K562 (cell line): ENCODE measurements around the gene RECK. TPM values are rescaled to one million over a fixed set of nuclear protein-coding genes. Genes with fewer than 3 reads are reported as not detected.
A peak's percentile ranks its signal among the peaks of the same experiment; 100 is the strongest.

Experiments used
- ATAC-seq: fragments of 200-7000 bp; cut with Tn5 transposase; 3 replicates; pipeline ENCODE4 v1.9.1; 2020; ENCODE audit warnings: moderate library complexity
- BruUV-seq: library from RNA; stranded (reverse); fragments of 400-500 nt; replicated peaks from 2 replicates; lab custom pipeline; 2021; lab: Mats Ljungman, UMichigan
- CTCF ChIA-PET: fragments of 300-600 bp; formaldehyde crosslinking; extraction: SDS; loops from one replicate; lab custom pipeline; 2021; ENCODE audit warnings: low intra/inter-chr PET ratio; lab: Yijun Ruan, JAX
- POLR2A ChIA-PET: fragments of 300-600, 350-650 bp; sonication (Branson Sonifier 250); formaldehyde crosslinking; extraction: SDS; loops from one replicate; lab custom pipeline; 2021; ENCODE audit warnings: antibody characterized with exemption, inconsistent platforms; lab: Yijun Ruan, JAX
- DNase-seq, 4 experiments: peaks; one replicate each; pipeline versions ENCODE4 v3.0.0 to v3.0.0-alpha.2; 2011 to 2018; ENCODE audit warnings: low spot score in 3 of 4, mixed read lengths in 3 of 4; ENCODE audit errors: extremely low read depth in 1 of 4
- FAIRE-seq: peaks from 2 replicates; lab custom pipeline; 2011; peaks lifted over from hg19 to GRCh38; lab: Jason Lieb, UNC
- H2AFZ ChIP-seq: 2 replicates; pipeline ENCODE4 v1.6.0; 2011; ENCODE audit warnings: low read depth, low read length, control low read depth, inconsistent platforms
- H3K27ac ChIP-seq: fragments of 200-600 bp; 3 replicates; pipeline ENCODE4 v1.8.0; 2011; ENCODE audit warnings: low read depth, mild to moderate bottlenecking, control low read depth, inconsistent platforms, low read length, moderate library complexity, mixed read lengths; ENCODE audit errors: extremely low read depth
- H3K27me3 ChIP-seq, 2 experiments: fragments of 300-600 bp in 1 of 2; 2 replicates in 1 of 2; 3 replicates in 1 of 2; pipeline versions ENCODE4 v1.6.0 to v1.8.0; 2011; ENCODE audit warnings: inconsistent platforms in 2 of 2, low read length in 2 of 2, mild to moderate bottlenecking in 1 of 2, mixed read lengths in 1 of 2, moderate library complexity in 1 of 2; ENCODE audit not compliant: control insufficient read depth in 2 of 2, insufficient read depth in 2 of 2
- H3K36me3 ChIP-seq: fragments of 300-600 bp; 3 replicates; pipeline ENCODE4 v1.8.0; 2011; ENCODE audit warnings: mild to moderate bottlenecking, low read length, inconsistent platforms; ENCODE audit not compliant: control insufficient read depth, insufficient read depth
- H3K4me1 ChIP-seq, 2 experiments: fragments of 200-600 bp in 1 of 2; replicated peaks in 1 of 2; 2 replicates in 1 of 2; 3 replicates in 1 of 2; pipeline versions ENCODE4 v1.5.1 to v1.8.0; 2011; ENCODE audit warnings: inconsistent platforms in 2 of 2, low read length in 2 of 2, mild to moderate bottlenecking in 1 of 2, mixed read lengths in 1 of 2, moderate library complexity in 1 of 2; ENCODE audit not compliant: control insufficient read depth in 2 of 2, insufficient read depth in 2 of 2
- H3K4me2 ChIP-seq: 2 replicates; pipeline ENCODE4 v1.6.1; 2011; ENCODE audit warnings: low read length, control low read depth, inconsistent platforms, mixed read lengths; ENCODE audit not compliant: insufficient read depth
- H3K4me3 ChIP-seq: fragments of 200-600 bp; sonication (generic), shearing (Covaris generic); 2 replicates; pipeline ENCODE4 v1.5.1; 2016; ENCODE audit warnings: control low read depth, inconsistent platforms
- H3K79me2 ChIP-seq: fragments of 200-600 bp; 3 replicates; pipeline ENCODE4 v1.8.0; 2011; ENCODE audit warnings: low read length, inconsistent platforms; ENCODE audit not compliant: control insufficient read depth, insufficient read depth
- H3K9ac ChIP-seq, 2 experiments: 2 replicates each; pipeline versions ENCODE4 v1.6.0 to v1.6.1; 2011; ENCODE audit warnings: low read depth in 2 of 2, low read length in 2 of 2, control low read depth in 1 of 2, inconsistent platforms in 1 of 2, mild to moderate bottlenecking in 1 of 2, mixed read lengths in 1 of 2; ENCODE audit not compliant: insufficient read depth in 1 of 2
- H3K9me1 ChIP-seq: one replicate; pipeline ENCODE4 v1.6.0; 2011; ENCODE audit warnings: inconsistent platforms, mild to moderate bottlenecking, low read length, moderate library complexity; ENCODE audit not compliant: control insufficient read depth, insufficient read depth
- H3K9me3 ChIP-seq: replicated peaks from 2 replicates; pipeline ENCODE4 v1.5.1; 2011; ENCODE audit warnings: low read depth, low read length, inconsistent platforms; ENCODE audit not compliant: control insufficient read depth, insufficient read depth
- H4K20me1 ChIP-seq: replicated peaks from 2 replicates; pipeline ENCODE4 v1.6.1; 2011; ENCODE audit warnings: low read length, inconsistent platforms, mixed read lengths; ENCODE audit not compliant: control insufficient read depth, insufficient read depth
- BHLHE40 ChIP-seq: IDR thresholded peaks from 2 replicates; pipeline ENCODE4 v1.6.1; 2011; ENCODE audit warnings: low read length, improper control_type of control experiment
- BRF1 ChIP-seq: IDR thresholded peaks from 3 replicates; pipeline ENCODE4 v1.6.1; 2011; ENCODE audit warnings: borderline replicate concordance, mild to moderate bottlenecking; ENCODE audit not compliant: insufficient read length; ENCODE audit errors: extremely low read depth
- FOS ChIP-seq: IDR thresholded peaks from 3 replicates; pipeline ENCODE4 v1.6.1; 2011; ENCODE audit not compliant: insufficient read length; ENCODE audit errors: extremely low read depth
- FOXA3 ChIP-seq, 2 experiments: fragments of 450-650 bp in 1 of 2; sonication (generic) in 1 of 2; formaldehyde crosslinking; IDR thresholded peaks in 1 of 2; conservative IDR thresholded peaks in 1 of 2; 2 replicates each; pipeline versions ENCODE4 v1.4.0 to v1.8.0; 2020 to 2022; ENCODE audit warnings: mild to moderate bottlenecking in 2 of 2, missing genetic modification reagents in 1 of 2
- MCM2 ChIP-seq: fragments of 450-650 bp; IDR thresholded peaks from 2 replicates; pipeline ENCODE4 v1.6.1; 2017; ENCODE audit warnings: low read depth, mild to moderate bottlenecking
- MTA1 ChIP-seq: fragments of 450-650 bp; IDR thresholded peaks from 2 replicates; pipeline ENCODE4 v1.6.1; 2017; ENCODE audit warnings: borderline replicate concordance
- OTX1 ChIP-seq: fragments of 450-650 bp; formaldehyde crosslinking; IDR thresholded peaks from 2 replicates; pipeline ENCODE4 v1.4.0; 2022; ENCODE audit warnings: mild to moderate bottlenecking
- RBM17 ChIP-seq: fragments of 200-400 bp; formaldehyde crosslinking; IDR thresholded peaks from 2 replicates; pipeline ENCODE4 v1.6.1; 2017; ENCODE audit warnings: low read depth, mild to moderate bottlenecking, low read length, borderline replicate concordance
- SMAD2 ChIP-seq: fragments of 150-350 bp; IDR thresholded peaks from 2 replicates; pipeline ENCODE4 v1.6.1; 2014; ENCODE audit warnings: low read depth, mild to moderate bottlenecking, low read length
- STAT5B ChIP-seq: fragments of 250-450 bp; sonication (Bioruptor Pico); IDR thresholded peaks from 2 replicates; pipeline ENCODE4 v1.8.0; 2021; ENCODE audit warnings: mild to moderate bottlenecking, inconsistent platforms
- ZFP1 ChIP-seq: fragments of 450-650 bp; formaldehyde crosslinking; IDR thresholded peaks from 2 replicates; pipeline ENCODE4 v1.4.0; 2020; ENCODE audit warnings: mild to moderate bottlenecking, mixed read lengths
- WGBS: fragments of 100-300 bp; shearing (Covaris generic); methylation state at CpG from one replicate; pipeline ENCODE4 v1.1.6; 2016; ENCODE audit warnings: low coverage, mixed read lengths; ENCODE audit not compliant: insufficient coverage; ENCODE audit errors: missing lambda C conversion rate; 5-methylcytosine and 5-hydroxymethylcytosine counted together
- in situ Hi-C: fragments of 300-500 bp; cut with MboI; formaldehyde crosslinking; loops from 4 replicates; pipeline ENCODE4 v1.15.0; 2018; ENCODE audit warnings: inconsistent platforms, mixed read lengths
- intact Hi-C: fragments of 100-400 bp; cut with micrococcal nuclease; formaldehyde crosslinking; loops from 2 replicates; pipeline ENCODE4 v1.14.2; 2022
- polyA plus RNA-seq, 8 experiments: library from polyadenylated mRNA; depleted of rRNA in 4 of 8; stranded (reverse) in 5 of 8; unstranded in 3 of 8; fragments of >200 nt; fragmentation: Nextera tagmentation in 2 of 8; fragmentation: Illumina TruSeq in 1 of 8; extraction: Ambion mirVana in 2 of 8; extraction: Trizol in 1 of 8; gene quantifications; 2 replicates each; pipeline versions ENCODE4 v1.2.1 to v1.2.3, GENCODE V29; 2011 to 2014; ENCODE audit warnings: inconsistent platforms in 1 of 8, missing spikeins in 1 of 8
- total RNA-seq, 7 experiments: library from RNA; depleted of rRNA in 6 of 7; stranded (reverse); fragments of >200 nt in 6 of 7; fragmentation: Illumina TruSeq in 2 of 7; extraction: Trizol in 2 of 7; gene quantifications; 2 replicates each; pipeline versions ENCODE4 v1.2.1 to v1.2.3, GENCODE V29; 2011 to 2021; ENCODE audit warnings: low replicate concordance in 1 of 7
- TF ChIP-seq, protein P1 (sequence below), 3 experiments: fragments of 200-800 bp in 1 of 3; sonication (Bioruptor generic) in 1 of 3; sonication (generic) in 1 of 3; formaldehyde crosslinking in 1 of 3; IDR thresholded peaks; 2 replicates each; pipeline versions ENCODE4 v1.6.1 to v1.8.0; 2016 to 2022; ENCODE audit warnings: mild to moderate bottlenecking in 2 of 3, missing compliant biosample characterization in 2 of 3, missing genetic modification characterization in 2 of 3, missing genetic modification reagents in 1 of 3
- TF ChIP-seq, protein P2 (sequence below): fragments of 450-650 bp; IDR thresholded peaks from one replicate; pipeline ENCODE4 v1.6.1; 2018; ENCODE audit warnings: mild to moderate bottlenecking, moderate library complexity; ENCODE audit not compliant: partially characterized antibody
- TF ChIP-seq, protein P3 (sequence below): fragments of 450-650 bp; IDR thresholded peaks from 2 replicates; pipeline ENCODE4 v1.6.1; 2016; ENCODE audit warnings: borderline replicate concordance

Gene RECK
- total and polyA plus RNA-seq, 9 of the 15 experiments (the other 6 are each of a cell fraction or from before 2014, with no cell fraction given) = 0.04 to 0.36 (median 0.16) TPM

DNA sequence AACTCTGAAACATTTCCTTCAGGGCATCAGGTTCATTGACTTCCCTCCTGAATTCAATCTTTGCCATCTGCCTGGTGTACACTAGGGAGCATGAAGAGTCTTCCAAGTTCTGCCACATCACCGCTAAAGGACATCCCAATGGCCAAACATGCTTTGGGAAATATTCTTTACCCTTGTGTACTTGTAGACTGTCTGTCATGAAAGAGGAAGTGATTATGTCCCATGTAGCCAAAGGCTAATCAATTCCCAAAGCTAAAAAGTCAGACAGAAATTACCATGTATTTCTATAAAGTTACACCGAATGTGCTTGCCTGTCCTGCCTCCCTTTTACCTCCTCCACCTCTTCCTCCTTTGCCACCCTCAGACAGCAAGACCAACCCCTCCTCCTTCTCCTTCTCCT, 28.9 kb upstream of the RECK start (continued):
- TF ChIP-seq, protein P1, sequence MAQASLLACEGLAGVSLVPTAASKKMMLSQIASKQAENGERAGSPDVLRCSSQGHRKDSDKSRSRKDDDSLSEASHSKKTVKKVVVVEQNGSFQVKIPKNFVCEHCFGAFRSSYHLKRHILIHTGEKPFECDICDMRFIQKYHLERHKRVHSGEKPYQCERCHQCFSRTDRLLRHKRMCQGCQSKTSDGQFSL (CRISPR knock-in tag; IDR thresholded peaks at IDR 0.05) = no peak
- TF ChIP-seq, protein P1 (tag; IDR thresholded peaks at IDR 0.05) = no peak
- TF ChIP-seq, all 486 proteins: peak for 0

DNA sequence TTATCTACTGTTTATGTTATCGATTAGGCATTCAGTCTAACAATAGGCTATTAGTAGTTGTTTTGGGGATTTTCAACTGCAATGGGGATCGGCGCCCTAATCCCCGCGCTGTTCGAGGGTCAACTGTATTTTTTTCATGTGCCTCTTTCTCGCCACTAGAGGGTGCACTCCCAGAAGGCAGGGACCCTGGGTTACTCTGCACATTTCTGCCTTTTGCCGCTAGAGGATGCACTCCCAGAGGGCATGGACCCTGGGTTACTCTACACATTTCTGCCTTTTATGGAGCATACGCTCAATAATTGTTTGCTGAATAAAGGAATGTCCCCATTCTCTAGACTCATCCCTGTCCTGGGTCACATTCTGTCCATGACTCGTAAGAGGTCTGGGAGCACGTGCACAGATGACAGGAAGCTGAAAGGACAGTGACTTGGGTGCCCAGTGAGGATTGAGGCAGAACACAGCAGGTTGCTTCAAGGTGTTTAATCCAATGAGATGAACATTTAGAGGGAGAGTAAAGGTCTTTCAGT, 27.9 kb upstream of the RECK start:
- FAIRE-seq = peak; percentile 87
- intact Hi-C loops = loop anchor here (5.0 kb wide), 1 partner anchor 52 kb away; the partner anchor contains the start of gene OR2S2
- peak; percentile 14; the same call in 1 of the 2 replicates for TF ChIP-seq BHLHE40
- TF ChIP-seq ZFP1 (CRISPR knock-in tag) = no peak
- TF ChIP-seq, protein P2, sequence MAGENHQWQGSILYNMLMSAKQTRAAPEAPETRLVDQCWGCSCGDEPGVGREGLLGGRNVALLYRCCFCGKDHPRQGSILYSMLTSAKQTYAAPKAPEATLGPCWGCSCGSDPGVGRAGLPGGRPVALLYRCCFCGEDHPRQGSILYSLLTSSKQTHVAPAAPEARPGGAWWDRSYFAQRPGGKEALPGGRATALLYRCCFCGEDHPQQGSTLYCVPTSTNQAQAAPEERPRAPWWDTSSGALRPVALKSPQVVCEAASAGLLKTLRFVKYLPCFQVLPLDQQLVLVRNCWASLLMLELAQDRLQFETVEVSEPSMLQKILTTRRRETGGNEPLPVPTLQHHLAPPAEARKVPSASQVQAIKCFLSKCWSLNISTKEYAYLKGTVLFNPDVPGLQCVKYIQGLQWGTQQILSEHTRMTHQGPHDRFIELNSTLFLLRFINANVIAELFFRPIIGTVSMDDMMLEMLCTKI = no peak
- TF ChIP-seq FOXA3 (CRISPR knock-in tag; conservative IDR thresholded peaks at IDR 0.05 in 1 of 2, IDR thresholded peaks at IDR 0.05 in 1 of 2) = no peak
- TF ChIP-seq BRF1 = no peak
- no peak for TF ChIP-seq MTA1
- no peak for TF ChIP-seq RBM17
- no peak for TF ChIP-seq SMAD2
- TF ChIP-seq MCM2 = no peak
- TF ChIP-seq OTX1 (CRISPR knock-in tag) = no peak
- TF ChIP-seq STAT5B = no peak
- TF ChIP-seq, protein P3, sequence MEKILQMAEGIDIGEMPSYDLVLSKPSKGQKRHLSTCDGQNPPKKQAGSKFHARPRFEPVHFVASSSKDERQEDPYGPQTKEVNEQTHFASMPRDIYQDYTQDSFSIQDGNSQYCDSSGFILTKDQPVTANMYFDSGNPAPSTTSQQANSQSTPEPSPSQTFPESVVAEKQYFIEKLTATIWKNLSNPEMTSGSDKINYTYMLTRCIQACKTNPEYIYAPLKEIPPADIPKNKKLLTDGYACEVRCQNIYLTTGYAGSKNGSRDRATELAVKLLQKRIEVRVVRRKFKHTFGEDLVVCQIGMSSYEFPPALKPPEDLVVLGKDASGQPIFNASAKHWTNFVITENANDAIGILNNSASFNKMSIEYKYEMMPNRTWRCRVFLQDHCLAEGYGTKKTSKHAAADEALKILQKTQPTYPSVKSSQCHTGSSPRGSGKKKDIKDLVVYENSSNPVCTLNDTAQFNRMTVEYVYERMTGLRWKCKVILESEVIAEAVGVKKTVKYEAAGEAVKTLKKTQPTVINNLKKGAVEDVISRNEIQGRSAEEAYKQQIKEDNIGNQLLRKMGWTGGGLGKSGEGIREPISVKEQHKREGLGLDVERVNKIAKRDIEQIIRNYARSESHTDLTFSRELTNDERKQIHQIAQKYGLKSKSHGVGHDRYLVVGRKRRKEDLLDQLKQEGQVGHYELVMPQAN = no peak
- no peak for TF ChIP-seq FOS

More for the DNA sequence above, 27.9 kb upstream of the RECK start:
- no peaks in the 10 kb centered on the region for H3K9me1 ChIP-seq
- ATAC-seq (peak; percentile 99), DNase-seq (peak; percentile 79 to 83 (median 80))
- H3K9me3 ChIP-seq = 0 out of 2 replicates have a peak, but pooled peaks cover 2% of the 10 kb centered on the region
- H3K4me2 ChIP-seq = peak overlapping the region; percentile 35; the same call in 1 of the 2 replicates
- no peak overlapping the region for H3K4me3 ChIP-seq
- H4K20me1 ChIP-seq = no peaks in the 10 kb centered on the region
- CTCF ChIA-PET = interaction anchor here (0.6 to 2.8 kb wide), 7 partner anchors 15 to 414 kb away, joined by 3 to 15 read pairs (median 6); no protein-coding TSS in a partner anchor
- POLR2A ChIA-PET = no interaction called here
- H2AFZ ChIP-seq = peak overlapping the region; percentile 47
- H3K9ac ChIP-seq = no peak overlapping the region
- in situ Hi-C loops = no loop called here
- H3K79me2 ChIP-seq = no peaks in the 10 kb centered on the region
- H3K4me1 ChIP-seq = peaks cover 0 to 6% of the 10 kb centered on the region in 2 experiments; a peak in 3 of 5 replicates
- no peak overlapping the region for H3K27ac ChIP-seq
- WGBS = 5% methylated on average over 10 of the region's 11 CpGs
- H3K27me3 ChIP-seq = peaks cover 0 to 7% of the 10 kb centered on the region in 2 experiments; a peak in 1 of 5 replicates
- H3K36me3 ChIP-seq = no peaks in the 10 kb centered on the region
- no TSS peak for BruUV-seq
